Activated CD4-positive, alpha-beta T cell treated with anti-CD3 and anti-CD28 coated beads, Interleukin-2, amount 50 U/mL, for 1 hour (primary cell): ENCODE results near the gene IRX4.

Experiments used
- DNase-seq: peaks from one replicate; pipeline ENCODE4 v3.0.0-alpha.2; 2020

IRX4 gene

DNA sequence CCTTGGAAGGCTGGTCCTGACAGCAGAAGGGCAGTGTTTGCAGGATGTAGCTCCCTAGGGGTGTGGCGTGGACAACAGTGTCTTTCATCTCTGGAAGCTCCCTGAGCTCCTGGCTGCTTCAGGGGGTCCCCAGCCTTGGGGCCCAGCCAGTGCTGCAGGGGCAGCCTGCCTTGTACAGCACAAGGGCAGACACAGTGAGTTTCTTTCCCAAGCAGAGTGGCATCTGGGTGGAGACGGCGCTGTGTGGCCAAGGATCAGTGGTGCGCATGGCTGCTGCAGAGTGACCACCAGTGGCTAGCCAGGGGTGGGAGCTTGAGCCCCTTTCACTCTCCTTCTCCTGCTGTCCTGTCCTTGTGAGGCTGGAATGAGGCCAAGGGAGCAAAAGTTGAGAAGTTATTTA is 7.6 kb upstream of the IRX4 start:
- DNase-seq = no peak

GRCh38 chr5:1889321-1890065 is 6.8 kb upstream of the IRX4 start:
- DNase-seq = no peak

DNA sequence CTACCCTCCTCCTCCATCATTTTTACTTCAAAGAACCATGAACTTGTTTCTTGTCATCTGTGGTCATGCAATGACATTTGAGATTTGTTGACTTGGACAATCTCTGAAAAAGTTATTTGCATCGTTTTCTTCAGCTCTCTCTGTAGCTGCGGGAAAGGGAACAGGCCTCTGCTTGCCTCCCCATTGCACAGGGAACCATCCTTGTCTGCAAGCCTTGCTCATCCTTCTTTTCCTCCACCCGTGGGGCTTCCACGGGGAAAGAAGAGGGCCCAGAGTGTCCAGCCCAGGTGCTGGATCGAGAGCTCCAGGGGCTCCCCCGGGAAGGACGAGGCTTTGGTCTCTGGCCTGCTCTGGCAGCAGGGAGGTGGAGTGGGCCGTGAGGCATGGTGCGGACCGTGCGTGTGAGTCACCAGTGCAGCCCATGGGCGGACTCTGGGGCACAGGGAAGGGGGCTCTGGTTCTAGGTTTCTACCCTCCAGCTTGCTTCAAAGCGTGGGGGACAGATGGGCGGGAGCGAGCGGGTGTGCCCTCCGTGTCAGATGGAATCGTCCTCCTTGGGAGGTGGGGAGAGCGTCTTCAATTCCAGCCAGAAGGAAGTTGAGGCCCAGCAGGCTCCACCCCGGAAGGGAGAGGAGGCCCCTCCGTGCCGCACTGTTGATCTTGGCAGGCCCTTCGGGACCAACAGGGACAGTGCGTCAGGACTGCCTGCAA is 6.0 kb upstream of the IRX4 start:
- DNase-seq = no peak

- no peak for DNase-seq
These were observed 5.0 kb upstream of the IRX4 start for GRCh38 chr5:1887588-1888360.

DNA sequence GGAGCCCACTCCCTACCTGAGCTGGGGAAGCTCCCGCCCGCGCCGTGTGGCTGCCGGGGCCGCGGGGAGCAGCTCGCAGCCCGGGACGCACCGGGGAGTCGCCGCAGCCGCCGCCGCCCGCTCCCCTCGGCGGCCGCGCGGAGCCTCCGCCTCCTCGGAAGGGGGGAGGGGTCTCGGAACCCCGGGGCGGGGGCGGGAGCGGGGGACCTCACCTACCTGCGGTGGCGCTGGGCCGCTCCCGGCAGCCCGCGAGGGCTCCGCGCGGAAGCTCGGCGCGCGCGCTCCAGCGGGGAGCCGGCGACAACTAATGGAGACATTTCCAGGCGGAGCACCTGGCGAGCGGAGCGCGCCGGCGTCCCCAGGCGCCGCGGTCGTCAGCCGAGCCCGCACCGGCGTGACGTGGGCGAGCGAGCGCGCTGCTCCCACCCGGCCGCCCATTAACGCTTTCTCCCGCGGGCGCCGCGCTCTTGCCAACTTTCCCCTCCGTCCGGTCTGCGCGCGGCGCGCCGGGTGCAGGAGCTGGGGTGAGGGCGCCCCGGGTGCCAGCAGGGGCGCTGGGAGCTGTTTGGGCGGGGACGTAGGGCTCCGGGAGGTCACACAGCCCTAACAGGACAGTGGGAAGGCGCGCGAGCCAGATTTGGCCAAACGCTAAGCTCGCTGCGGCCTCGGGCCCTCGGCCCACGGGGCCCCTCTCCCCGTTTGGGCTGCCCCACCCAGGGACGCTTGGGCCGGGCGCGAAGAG is 4.3 kb upstream of the IRX4 start:
- no peak for DNase-seq

DNA sequence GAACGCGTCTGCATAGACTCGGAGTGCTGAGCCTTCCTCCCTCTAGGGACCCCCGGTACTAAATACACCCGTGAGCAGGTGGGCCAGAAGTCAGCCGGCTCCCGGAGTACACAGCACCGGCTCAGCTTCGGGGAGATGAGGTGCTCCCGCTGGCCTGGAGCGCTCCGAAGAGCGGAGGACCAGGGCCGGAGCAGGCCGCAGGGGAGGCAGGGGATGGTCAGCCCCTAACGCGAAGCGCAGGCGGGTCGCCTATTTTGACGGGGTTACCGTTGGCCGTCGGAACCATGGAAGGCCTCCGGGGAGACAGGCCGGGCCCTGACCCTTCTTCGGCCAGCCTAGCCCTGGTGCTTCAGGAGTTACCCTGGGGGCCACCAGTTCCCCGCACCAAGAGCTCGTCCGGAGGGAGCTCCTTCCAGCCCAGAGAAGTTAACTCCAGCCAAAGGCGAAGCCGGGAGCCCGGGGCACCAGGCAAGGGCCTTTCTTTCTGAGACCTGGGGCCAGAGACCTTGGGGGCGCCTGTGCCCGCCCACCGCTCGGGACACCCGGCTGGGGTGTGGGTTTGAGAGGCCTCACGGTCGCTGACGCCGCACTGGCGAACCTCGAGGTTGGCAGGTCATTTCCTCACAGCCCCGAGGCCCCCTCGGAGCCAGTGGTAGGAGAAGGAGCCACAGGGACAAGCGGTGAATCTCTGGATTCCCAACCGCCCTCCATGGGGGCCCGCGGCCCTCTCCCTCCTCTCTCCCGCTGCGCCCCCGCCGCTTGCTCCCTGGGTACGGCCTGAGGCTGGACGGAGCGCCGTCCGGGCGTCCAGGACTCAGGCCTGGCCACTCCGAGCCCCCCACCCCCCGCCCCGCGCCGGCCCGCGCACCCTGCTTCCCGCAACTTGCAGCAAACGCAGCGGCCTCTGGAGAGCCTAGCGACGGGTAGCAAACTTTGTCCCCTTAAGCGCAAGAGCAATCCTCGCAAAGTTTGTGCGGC is 3.4 kb upstream of the IRX4 start:
- no peak for DNase-seq

- DNase-seq = no peak
These were observed 2.7 kb upstream of the IRX4 start for GRCh38 chr5:1885404-1885755.

DNA sequence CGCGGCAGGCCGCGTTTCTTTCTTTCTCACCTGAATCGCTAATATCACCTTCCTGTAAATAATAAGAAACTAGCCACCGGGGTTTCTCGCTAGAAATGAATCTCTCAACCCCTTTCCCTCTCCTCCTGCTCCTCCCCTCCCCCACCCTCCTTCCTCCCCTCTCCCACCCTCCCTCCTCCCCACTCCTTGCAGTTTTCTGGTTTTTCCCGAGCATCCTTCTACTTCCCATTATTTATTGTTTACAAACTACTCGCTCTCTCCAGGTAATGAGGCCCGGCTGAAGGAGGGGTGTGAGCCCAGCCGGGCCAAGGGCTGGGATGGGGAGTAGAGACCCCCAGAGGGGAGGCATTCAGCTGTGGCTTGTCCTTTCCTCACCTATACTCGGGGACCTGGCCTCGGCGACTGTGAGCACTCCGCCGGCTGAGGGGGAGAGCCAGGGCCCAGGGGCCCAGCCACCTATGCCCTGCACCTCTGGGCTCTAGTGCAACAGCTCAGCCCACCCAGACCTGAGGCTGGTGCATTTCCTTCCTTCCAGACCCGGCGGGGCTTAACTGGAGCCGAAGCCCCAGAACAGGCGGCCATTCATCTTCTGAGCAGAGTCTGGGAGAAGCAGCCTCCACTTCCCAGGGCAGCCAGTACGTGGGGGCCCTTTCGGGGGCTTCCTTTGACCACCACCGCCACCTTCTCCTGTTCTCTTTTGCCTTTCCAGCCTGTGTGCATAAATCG is 2.1 kb upstream of the IRX4 start:
- no peak for DNase-seq

DNA sequence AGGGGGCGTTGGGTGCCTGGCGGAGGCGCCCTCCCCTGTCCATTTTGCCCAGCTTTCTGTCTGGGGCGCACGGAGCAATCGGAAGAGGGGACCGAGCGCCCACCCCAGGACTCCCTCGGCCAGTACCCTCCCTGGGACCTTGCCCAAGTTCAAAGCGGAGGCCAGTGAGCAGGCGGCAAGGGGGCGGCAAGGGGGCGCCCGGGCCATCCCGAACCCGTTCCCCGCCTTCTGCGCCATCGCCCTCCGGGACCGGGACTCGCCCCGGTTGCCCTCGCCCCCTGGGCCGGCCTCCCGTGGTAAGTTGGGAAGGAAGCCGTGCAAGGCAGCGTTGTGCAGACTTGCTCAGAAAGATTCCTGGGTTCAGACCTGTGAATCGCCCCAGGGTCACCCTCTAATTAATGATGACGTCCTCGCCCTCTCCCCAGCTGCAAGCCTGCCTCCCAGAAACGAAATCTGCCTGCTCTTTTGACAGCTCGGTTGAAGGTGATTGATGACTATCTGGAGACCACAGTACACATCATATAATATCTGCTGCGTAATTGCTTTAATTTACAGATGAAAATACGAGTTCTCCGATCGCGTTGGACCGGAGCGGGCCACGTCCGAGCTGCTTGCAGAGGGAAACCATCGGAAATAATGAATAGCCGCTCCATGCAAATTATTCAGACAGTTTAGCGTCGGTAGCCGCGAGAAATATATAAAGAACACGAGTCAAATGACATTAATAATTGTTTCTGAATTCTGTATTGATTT is 1.4 kb upstream of the IRX4 start:
- DNase-seq = no peak

DNA sequence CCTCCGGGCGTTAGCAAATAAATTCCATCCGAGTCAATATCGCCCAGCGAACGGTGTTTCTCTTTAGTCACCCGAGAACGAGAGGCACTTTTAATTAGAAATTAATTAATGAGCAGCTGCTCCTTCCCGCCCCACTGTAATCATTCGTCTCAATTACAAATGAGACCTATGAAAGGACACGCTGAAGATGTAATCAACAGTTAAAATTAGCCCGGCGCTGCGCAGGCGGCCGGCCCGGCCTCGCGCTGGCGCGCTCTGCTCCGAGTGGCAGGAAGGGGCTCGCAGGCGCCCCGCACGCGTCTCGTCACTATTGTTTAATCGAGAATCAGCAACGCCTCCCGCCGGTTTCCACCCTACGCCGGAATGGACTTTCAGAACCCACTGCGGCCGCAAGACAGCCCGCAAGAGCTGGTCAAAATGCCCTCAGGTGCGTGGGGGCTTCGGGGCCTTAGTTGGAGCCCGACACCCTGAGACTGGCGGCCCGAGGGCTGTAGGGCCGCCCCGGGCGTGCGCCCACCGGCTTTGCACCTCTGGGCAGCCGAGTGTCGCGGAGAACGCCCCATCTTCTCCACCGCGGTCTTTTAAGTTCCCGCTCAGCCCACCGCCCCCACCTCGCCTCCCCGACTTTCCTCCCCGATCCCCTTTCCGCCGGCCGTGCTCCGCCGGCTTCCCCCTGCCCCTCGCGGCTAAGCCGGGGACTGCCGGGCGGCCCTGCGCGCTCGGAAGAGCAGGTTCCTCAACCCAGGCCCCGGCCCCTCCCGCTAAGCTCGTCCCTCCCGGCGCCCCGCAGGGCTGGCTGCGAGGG is 597 bp upstream of the IRX4 start:
- DNase-seq = no peak

DNA sequence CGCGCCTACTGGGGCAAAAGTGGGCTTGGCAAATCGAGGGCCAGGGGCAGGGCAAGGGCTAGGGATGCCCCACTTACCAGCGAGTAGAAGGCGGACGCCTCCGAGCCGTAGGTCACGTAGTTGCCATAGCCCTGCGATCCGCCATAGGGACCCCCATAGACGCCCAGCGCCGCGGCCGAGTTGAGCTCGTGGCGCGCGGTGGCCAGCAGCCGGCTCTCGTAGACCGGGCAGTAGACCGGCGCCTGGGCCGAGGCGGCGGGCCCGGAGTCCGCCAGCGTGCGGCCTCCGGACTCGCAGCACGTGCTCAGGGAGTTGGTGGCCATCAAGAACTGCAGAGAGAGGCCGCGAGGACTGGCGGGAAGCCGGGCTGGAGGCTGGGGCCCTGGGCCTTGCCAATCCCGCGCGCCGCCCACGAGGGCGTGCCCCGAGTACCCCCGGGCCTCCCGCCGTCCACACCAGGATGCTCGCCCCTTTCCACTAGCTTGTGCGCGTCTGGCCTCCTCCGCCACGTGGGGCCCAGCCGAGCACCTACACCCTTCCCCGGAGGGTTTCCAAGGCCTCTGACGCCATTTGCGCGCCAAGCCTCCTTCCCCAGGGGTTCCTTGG is 891 bp downstream of the IRX4 start:
- no peak for DNase-seq

DNA sequence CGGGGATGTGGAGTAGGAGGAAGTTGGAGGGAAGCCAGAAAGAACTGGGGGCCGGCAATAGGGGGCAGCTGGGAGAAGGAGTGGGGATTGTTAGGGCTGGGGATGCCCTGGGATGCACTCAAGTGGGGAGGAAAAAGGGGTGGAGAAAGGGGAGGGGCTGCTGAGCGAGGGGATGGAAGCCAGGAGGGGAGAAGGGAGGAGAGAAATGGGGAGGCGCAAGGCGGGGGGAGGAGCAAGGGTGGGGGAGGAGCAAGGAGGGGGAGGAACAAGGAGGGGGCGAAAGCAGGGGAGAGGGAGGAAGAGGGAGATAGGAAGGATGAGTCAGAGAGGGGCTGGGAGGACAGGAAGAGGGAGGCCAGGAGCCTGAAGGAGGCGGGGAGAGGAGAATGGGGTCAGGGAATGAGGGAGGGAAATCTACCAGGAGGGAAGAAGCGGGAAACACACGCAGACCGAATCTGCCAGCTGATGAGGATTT is 1.6 kb downstream of the IRX4 start:
- no peak for DNase-seq

- DNase-seq = no peak
These were observed 2.2 kb downstream of the IRX4 start for GRCh38 chr5:1880377-1881025.

DNA sequence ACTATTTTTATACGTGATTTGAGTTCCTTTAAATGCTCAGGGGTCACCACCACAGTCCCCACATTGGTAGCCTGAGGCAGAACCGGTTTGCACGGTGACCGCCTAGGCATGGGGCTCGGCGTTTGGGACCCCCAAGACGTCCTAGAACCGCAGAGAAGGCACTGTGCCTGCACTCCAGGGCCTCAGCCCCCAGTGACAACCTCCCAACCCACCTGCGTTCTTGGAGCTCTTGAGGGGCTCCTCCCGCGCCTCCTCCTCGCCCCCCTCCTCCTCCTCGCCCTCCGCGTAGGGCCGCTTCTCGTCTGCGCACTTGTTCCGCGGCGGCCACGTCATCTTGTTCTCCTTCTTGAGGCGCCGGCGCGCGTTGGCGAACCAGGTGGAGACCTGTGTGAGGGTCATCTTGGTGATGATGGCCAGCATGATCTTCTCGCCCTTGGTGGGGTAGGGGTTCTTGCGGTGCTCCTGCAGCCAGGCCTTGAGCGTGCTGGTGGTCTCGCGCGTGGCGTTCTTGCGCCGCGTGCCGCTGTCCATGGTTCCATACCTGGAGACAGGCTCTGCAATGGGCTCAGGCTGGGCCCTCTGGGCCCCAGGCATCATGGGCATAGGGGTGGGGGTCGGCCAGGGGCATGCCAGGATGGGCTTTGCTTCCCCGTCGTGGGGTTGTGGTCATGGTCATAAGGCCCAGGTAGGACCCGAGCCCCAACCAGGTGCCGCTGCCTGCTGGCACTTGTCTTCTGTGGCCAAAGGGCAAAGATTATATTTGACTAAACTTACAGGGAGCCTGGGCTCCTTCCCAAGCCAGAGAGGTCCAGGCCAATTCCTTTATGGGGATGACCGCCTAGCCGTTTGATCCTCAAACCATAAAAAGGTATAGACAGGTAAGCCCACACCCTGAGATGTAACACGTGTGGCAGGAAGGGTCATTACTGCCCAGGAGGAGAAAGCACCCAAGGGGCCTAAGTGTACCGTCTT is 3.1 kb downstream of the IRX4 start:
- DNase-seq = no peak

DNA sequence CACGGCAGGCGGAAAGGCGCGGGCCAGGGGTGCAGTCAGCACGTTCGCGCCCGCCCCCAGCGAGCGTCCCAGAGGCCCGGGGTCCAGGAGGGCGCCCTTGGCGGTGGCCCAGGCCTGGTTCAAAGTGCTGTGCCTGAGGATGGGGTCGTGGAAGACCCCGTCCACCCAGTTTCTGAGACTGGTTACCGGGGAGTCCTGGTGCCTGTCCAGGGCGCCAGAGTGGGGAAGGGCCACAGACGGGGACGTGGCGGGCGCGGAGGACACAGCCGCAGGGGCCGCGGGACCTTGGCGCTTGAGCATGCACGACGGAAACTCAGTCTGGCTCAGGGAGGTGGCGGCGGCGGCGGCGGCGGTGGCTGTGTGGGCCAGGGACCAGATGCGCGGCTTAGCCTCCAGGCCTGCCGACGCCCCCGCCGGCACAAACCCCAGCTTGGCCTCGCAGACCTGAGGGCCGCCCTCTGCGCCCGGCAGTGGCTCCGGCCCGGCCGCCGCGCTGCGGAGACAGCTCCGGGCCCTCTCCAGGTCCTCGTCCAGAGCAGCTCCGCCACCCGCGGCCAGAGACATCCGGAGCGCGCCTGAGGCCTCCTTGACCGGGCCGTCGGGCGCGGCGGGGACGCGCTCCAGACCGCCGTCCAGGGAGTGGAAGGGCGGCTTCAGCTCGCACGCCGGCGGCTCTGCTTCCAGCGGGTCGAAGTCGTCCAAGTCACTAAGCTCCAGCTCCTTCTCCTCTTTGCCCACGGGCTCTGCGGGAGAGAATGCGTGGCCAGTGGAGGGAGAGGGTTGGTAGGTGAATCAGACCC is 4.5 kb downstream of the IRX4 start:
- DNase-seq = no peak
